Measurements from ENCODE around the gene USP31.
"Not testable (repeated sequence)": the region's sequence is repeated elsewhere in the genome, so short reads cannot be mapped to it uniquely, and the experiment has no call there.

The USP31 gene

DNA sequence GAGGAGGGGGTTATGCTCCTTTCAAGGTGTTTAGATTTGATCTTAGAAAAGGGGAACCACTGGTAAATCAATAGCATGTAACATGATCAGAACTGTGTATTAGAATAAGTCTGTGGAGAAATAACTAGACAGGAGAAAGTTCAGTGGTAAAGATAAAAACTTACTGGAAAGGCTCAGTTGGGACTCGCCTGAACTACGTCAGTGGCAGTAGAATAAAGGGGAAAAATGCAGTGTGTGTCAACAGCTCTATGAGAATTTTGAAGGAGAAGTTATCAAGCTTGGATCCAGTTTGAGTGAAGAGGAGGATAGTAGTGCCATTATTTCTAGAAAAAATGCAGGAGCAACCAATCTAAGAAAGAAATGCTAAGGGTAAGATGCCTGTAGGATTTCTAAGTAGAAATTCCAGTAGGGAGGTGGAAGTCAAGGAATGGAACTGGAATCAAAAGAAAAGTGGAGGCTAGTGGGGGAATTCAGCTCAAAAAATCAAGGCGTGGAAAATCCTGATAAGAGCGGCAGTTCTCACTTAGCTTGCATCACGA lies 48.2 kb downstream of the USP31 start:
- DNase-seq (ENCODE audit: low read depth, low spot score) = no peak

DNA sequence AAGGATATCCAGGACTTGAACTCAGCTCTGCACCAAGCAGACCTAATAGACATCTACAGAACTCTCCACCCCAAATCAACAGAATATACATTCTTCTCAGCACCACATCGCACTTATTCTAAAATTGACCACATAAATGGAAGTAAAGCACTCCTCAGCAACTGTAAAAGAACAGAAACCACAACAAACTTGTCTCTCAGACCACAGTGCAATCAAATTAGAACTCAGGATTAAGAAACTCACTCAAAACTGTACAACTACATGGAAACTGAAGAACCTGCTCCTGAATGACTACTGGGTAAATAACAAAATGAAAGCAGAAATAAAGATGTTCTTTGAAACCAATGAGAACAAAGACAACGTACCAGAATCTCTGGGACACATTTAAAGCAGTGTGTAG lies 52.8 kb downstream of the USP31 start:
- DNase-seq (ENCODE audit: low read depth, low spot score) = not testable (repeated sequence)

DNA sequence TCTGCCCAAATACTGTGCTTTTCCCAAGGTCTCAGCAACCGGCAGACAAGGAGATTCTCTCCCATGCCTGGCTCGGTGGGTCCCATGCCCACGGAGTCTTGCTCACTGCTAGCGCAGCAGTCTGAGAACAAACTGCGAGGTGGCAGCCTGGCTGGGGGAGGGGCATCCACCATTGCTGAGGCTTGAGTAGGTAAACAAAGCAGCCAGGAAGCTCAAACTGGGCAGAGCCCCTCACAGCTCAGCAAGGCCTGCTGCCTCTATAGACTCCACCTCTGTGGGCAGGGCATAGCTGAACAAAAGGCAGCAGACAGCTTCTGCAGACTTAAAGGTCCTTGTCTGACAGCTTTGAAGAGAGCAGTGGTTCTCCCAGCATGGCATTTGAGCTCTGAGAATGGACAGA lies 55.1 kb downstream of the USP31 start:
- DNase-seq (ENCODE audit: low read depth, low spot score) = peak; percentile 39

DNA sequence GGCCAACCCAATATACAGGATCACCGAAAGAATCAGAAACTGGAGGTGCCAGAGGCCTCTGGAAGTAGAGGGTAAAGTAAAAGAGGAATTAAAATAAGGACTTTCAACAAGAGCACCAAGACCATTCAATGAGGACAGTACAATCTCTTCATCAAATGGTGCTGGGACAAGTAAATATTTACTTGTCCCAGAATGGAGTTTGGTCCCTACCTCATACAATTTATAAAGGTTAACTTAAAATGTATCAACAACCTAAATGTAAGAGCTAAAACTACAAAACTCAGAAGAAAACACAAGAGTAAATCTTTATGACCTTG lies 56.5 kb downstream of the USP31 start:
- no peak for DNase-seq (ENCODE audit: low read depth, low spot score)

DNA sequence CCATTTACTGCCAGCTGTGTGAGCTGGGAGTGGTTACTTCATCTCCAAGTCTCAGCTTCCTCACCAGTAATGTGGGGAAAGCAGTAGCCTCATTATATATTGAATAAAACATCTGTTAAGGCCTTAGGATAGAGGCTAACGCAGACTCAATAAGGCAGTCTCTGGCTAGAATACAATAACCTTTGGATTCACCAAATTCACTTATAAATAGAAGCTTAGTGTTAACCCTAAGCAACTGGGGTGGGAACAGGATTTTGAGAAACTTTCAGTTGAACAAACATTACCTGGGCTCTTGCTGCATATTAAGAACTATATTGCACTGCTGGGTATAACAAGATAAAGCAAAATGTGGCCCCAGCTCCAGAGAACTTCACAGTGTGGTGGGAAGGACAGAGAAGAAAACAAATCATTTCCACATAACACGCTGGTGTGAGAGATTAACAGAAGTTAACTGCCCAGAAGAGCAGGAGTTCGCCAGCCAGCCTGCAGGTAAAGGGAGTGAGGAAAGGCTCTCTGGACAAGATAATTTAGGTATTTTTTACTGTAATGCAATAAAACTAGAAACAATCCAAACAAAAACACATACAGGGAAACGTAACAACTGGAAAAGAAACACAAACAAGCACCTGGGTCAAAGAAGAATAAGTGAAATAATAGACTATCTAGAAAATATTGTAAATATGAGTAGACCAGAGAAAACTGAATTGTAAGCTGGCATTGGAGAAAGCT lies 57.0 kb downstream of the USP31 start:
- DNase-seq (ENCODE audit: low read depth, low spot score) = no peak

- DNase-seq (ENCODE audit: low read depth, low spot score) = no peak
Measured at GRCh38 chr16:23089111-23089510, 60.1 kb downstream of the USP31 start.

DNA sequence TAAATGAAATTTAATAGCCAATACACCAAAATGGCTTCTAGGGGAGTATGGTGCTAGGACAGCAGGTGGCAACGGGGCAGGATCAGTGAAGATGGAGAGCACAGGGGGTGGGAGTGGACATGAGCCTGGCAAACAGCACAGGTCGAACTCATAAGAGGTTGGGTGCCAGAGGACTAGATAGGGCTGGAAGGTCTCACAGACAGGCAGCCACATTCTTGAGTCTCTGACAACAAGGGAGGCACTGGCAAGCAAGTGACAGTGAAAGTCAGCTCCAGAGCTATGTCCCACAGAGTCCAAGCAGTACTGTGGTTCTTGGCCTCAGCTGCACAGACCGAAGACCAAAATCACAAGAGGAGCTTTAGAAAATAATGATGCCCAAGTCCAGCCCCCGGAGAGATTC lies 61.2 kb downstream of the USP31 start:
- no peak for DNase-seq (ENCODE audit: low read depth, low spot score)

DNA sequence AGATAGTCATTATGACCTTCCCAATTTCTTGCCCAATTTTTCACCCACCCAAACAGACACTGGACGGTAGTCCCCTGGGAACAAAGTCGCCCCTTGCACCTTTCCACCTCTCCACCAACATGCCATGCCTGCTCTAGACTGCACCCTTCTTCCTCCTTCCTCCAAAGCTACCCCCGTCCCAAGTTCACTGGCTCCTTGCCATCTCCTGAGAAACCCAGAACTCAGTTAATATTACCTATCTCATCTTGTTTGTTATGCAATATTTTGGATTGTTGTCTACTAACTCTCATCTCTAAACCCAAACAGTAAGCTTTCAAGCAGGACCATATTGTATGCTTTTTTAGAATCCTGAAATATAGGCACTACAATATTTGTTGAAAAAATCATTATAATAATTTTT lies 63.3 kb downstream of the USP31 start:
- no peak for DNase-seq (ENCODE audit: low read depth, low spot score)

- no peak for DNase-seq (ENCODE audit: low read depth, low spot score)
Measured at GRCh38 chr16:23082161-23082788, 67.0 kb downstream of the USP31 start.

GRCh38 chr16:23081675-23082119 lies 67.6 kb downstream of the USP31 start:
- no peak for DNase-seq (ENCODE audit: low read depth, low spot score)

GRCh38 chr16:23080747-23081146 lies 68.5 kb downstream of the USP31 start:
- DNase-seq (ENCODE audit: low read depth, low spot score) = no peak

DNA sequence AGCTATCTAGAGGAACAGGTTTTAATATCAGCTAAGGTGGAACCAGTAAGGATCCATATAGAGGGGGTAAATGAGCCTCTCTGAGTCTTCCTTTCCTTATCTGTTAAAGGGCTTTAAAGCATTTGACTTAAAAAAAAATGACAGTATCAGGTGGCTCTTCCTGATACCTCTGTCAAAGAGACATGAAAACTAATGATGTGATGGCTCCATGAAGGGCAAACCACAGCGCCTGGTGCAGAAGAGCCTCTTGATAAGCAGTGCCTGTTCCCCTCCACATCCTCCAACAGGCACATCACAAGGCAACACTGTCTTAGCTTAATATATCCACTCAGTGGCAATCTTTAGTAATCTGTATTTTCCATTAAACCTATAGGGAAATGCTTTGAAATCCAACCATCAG lies 68.9 kb downstream of the USP31 start:
- DNase-seq (ENCODE audit: low read depth, low spot score) = no peak

DNA sequence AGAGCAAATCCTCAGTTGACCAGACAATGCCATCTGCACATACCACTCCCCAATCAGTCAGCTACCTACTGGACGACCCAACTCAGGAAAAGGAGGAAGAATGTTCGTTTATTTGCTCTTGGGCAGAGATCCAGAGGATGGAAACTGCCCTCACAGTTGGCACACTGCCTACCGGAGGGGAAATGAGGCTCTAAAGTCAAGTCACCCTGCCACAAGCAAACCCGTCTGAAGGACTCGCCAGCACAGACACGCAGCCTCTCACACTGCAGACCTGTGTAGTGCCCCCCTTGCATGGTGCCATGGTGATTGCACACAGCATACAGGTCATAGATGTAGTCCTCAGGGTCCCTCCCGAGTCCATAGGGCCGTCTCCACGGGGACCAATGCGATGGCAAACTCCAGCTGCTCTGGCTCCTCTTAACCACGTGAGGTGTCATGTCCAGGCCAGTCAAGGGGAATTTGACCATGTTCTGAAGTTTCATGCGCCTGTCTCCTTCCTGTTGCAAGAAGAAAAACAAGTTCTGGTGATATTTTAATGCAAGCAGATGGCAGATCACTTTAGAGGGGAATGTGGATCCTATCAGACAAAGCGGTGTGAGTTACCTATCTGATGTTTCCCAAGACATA lies 69.5 kb downstream of the USP31 start:
- no peak for DNase-seq (ENCODE audit: low read depth, low spot score)

DNA sequence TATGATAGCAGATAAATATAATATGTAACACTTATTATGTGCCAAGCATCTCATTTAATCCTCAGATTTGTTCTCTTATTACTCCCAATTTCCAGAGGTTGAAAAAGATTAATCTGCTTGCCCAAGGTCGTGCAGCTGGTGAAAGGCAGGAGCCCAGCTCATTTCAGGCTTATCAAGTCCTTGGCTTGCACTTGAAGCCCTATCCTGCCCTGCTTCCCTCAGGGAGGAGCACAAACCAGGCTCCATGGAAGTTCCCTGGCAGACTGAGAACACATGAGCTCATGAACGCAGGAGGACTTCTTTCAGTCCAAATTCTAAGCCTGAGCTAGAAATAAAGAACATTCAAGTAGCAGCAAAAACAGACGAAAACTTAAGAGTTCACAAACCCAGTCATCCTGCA lies 74.8 kb downstream of the USP31 start:
- DNase-seq (ENCODE audit: low read depth, low spot score) = no peak

- DNase-seq (ENCODE audit: low read depth, low spot score) = no peak
Measured at GRCh38 chr16:23072769-23073549, 76.3 kb downstream of the USP31 start.

DNA sequence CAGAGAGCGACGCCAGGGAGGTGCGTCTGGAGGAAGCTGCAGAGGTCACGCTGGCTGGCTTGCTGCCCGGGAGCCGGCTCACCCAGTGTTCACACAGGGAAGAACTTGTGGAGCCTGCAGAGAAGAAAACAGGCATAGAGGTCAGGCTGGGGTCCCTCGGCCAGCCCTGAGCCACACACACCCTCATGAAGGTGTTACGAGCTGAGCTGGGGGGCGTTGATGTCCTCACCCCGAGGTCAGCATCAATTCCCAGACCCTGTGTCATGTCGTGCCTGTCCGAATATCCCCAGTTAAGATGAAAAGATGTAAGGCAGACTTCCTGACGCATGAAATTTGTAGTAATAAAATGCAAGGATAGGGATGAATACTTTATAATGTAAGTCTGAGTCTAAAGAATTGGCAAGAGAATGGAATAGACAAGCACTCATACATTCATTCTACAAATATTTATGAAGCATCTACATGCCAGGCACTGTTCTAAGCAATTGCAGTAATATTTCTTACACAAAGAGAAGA lies 77.1 kb downstream of the USP31 start:
- DNase-seq (ENCODE audit: low read depth, low spot score) = no peak

GRCh38 chr16:23071196-23072083 lies 77.8 kb downstream of the USP31 start:
- no peak for DNase-seq (ENCODE audit: low read depth, low spot score)

DNA sequence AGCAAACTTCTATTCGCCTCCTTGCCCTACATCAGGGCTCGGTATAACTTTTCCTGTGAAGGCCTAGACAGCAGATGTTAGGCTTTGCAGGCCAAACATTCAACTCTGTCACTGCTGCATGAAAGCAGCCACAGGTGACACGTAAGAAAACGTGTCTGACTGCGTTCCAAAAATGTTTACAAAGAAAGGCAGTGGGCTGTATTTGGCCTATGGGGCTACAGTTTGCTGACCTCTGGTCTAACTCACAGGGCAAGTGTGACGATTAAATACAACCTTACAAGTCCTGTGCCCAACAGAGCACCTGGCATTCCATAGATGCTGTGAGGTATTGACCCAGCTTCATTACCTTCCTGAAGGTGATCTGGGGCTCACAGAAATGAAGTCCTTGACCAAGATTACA lies 79.4 kb downstream of the USP31 start:
- DNase-seq (ENCODE audit: low read depth, low spot score) = no peak

GRCh38 chr16:23068079-23068736 lies 81.0 kb downstream of the USP31 start:
- no peak for DNase-seq (ENCODE audit: low read depth, low spot score)

- DNase-seq (ENCODE audit: low read depth, low spot score) = no peak
Measured at GRCh38 chr16:23066676-23067075, 82.6 kb downstream of the USP31 start.

All from ELF-1 (cell line).